HCT116 (cell line): Measurements from ENCODE around the gene ETS1. TPM values are rescaled to one million over a fixed set of nuclear protein-coding genes. Genes with fewer than 3 reads are reported as not detected.

Source experiments
- ATAC-seq: fragments of 200-7000 bp; cut with Tn5 transposase; 2 replicates; pipeline ENCODE4 v1.9.1; 2020; ENCODE audit warnings: mild to moderate bottlenecking, moderate library complexity
- BruUV-seq: library from RNA; stranded (reverse); fragments of 400-500 nt; replicated peaks from 2 replicates; lab custom pipeline; 2021; lab: Mats Ljungman, UMichigan
- CTCF ChIA-PET: fragments of 300-600 bp; sonication (Branson Sonifier 250); formaldehyde crosslinking; loops from one replicate; lab custom pipeline; 2021; ENCODE audit warnings: antibody characterized with exemption; lab: Charles Lee
- POLR2A ChIA-PET: fragments of 300-600, 350-600 bp; sonication (Branson Sonifier 250); formaldehyde crosslinking; loops from one replicate; lab custom pipeline; 2021; ENCODE audit warnings: antibody characterized with exemption; lab: Charles Lee
- RAD21 ChIA-PET, 2 experiments: fragments of 300-600 bp; sonication (Branson Sonifier 250); formaldehyde crosslinking; loops; one replicate each; lab custom pipeline; 2023; ENCODE audit warnings: low total read pairs in 2 of 2; ENCODE audit not compliant: uncharacterized antibody in 2 of 2, unreplicated experiment in 2 of 2, low non-redundant PET in 1 of 2; lab: Charles Lee
- DNase-seq: peaks from one replicate; pipeline ENCODE4 v3.0.0-alpha.2; 2010; ENCODE audit warnings: low read depth, low spot score
- H2AFZ ChIP-seq: fragments of 200-600 bp; shearing (Covaris generic), sonication (generic); 2 replicates; pipeline ENCODE4 v1.6.1; 2017; ENCODE audit warnings: low read depth, mixed run types, mixed read lengths, antibody characterized with exemption, low read length; ENCODE audit not compliant: poor library complexity, severe bottlenecking
- H3K27ac ChIP-seq: 2 replicates; pipeline ENCODE4 v1.5.1; 2012; ENCODE audit warnings: low read depth, low read length
- H3K27me3 ChIP-seq: fragments of 200-600 bp; sonication (generic); 2 replicates; pipeline ENCODE4 v1.6.1; 2016; ENCODE audit warnings: mixed run types, low read length, mixed read lengths; ENCODE audit not compliant: insufficient read depth
- H3K36me3 ChIP-seq, 2 experiments: fragments of 200-500 bp in 1 of 2; fragments of 200-600 bp in 1 of 2; sonication (Bioruptor generic) in 1 of 2; sonication (generic) in 1 of 2; 2 replicates each; pipeline versions ENCODE4 v1.5.1 to v1.6.1; 2014 to 2016; ENCODE audit warnings: low read length in 2 of 2, inconsistent platforms in 1 of 2, mixed read lengths in 1 of 2, mixed run types in 1 of 2; ENCODE audit not compliant: insufficient read depth in 2 of 2, control insufficient read depth in 1 of 2
- H3K4me1 ChIP-seq, 2 experiments: fragments of 200-600 bp in 1 of 2; sonication (generic) in 1 of 2; 2 replicates each; pipeline versions ENCODE4 v1.5.1 to v1.6.1; 2012 to 2017; ENCODE audit warnings: low read length in 2 of 2, inconsistent platforms in 1 of 2, mild to moderate bottlenecking in 1 of 2, mixed read lengths in 1 of 2, mixed run types in 1 of 2, moderate library complexity in 1 of 2; ENCODE audit not compliant: insufficient read depth in 2 of 2, control insufficient read depth in 1 of 2
- H3K4me2 ChIP-seq: fragments of 200-600 bp; sonication (generic); 2 replicates; pipeline ENCODE4 v1.6.1; 2017; ENCODE audit warnings: mixed run types, low read length, mixed read lengths
- H3K4me3 ChIP-seq, 2 experiments: fragments of 200-600 bp in 1 of 2; sonication (generic) in 1 of 2; replicated peaks in 1 of 2; 2 replicates each; pipeline ENCODE4 v1.5.1; 2011 to 2016; ENCODE audit warnings: low read length in 2 of 2, control low read depth in 1 of 2, low read depth in 1 of 2, mild to moderate bottlenecking in 1 of 2, mixed read lengths in 1 of 2, mixed run types in 1 of 2
- H3K79me2 ChIP-seq: fragments of 200-600 bp; sonication (generic); 2 replicates; pipeline ENCODE4 v1.6.1; 2017; ENCODE audit warnings: mild to moderate bottlenecking, mixed run types, low read length, moderate library complexity, mixed read lengths; ENCODE audit not compliant: insufficient read depth
- H3K9ac ChIP-seq: fragments of 200-600 bp; sonication (generic); 2 replicates; pipeline ENCODE4 v1.6.1; 2016; ENCODE audit warnings: low read length, mixed read lengths
- H3K9me2 ChIP-seq: fragments of 200-600 bp; sonication (generic), shearing (Covaris generic); 2 replicates; pipeline ENCODE4 v1.6.1; 2017; ENCODE audit warnings: mixed run types, mild to moderate bottlenecking, moderate library complexity; ENCODE audit not compliant: insufficient read depth
- H3K9me3 ChIP-seq, 2 experiments: fragments of 200-500 bp in 1 of 2; fragments of 200-600 bp in 1 of 2; sonication (Bioruptor generic) in 1 of 2; sonication (generic) in 1 of 2; 2 replicates each; pipeline ENCODE4 v1.6.1; 2014 to 2017; ENCODE audit warnings: low read length in 2 of 2, mixed read lengths in 2 of 2, inconsistent platforms in 1 of 2, low read depth in 1 of 2, mild to moderate bottlenecking in 1 of 2, mixed run types in 1 of 2, moderate library complexity in 1 of 2; ENCODE audit not compliant: control insufficient read depth in 1 of 2, insufficient read depth in 1 of 2
- H4K20me1 ChIP-seq: fragments of 200-600 bp; sonication (generic), shearing (Covaris generic); 2 replicates; pipeline ENCODE4 v1.6.1; 2017; ENCODE audit warnings: mixed run types, mild to moderate bottlenecking, moderate library complexity; ENCODE audit not compliant: insufficient read depth
- CBX3 ChIP-seq: IDR thresholded peaks from 2 replicates; pipeline ENCODE4 v1.6.1; 2012; ENCODE audit warnings: low read depth
- EZH2 ChIP-seq: fragments of 200-600 bp; sonication (generic); IDR thresholded peaks from 2 replicates; pipeline ENCODE4 v1.6.1; 2017; ENCODE audit warnings: antibody characterized with exemption, mixed run types
- EZH2phosphoT487 ChIP-seq: fragments of 200-600 bp; IDR thresholded peaks from 2 replicates; pipeline ENCODE4 v1.6.1; 2018; ENCODE audit warnings: antibody characterized with exemption, borderline replicate concordance
- FOSL1 ChIP-seq: IDR thresholded peaks from 2 replicates; pipeline ENCODE4 v1.6.1; 2012; ENCODE audit warnings: low read depth
- POLR2A ChIP-seq: IDR thresholded peaks from 2 replicates; pipeline ENCODE4 v1.7.0; 2011; ENCODE audit warnings: borderline replicate concordance; ENCODE audit not compliant: insufficient read depth, insufficient read length; ENCODE audit errors: extremely low read depth
- POLR2AphosphoS5 ChIP-seq: IDR thresholded peaks from 2 replicates; pipeline ENCODE4 v1.6.1; 2011; ENCODE audit warnings: mild to moderate bottlenecking, low read depth, low read length, moderate library complexity
- RAD21 ChIP-seq: IDR thresholded peaks from 2 replicates; pipeline ENCODE4 v1.6.1; 2012; ENCODE audit warnings: low read depth, mild to moderate bottlenecking
- SIN3A ChIP-seq: IDR thresholded peaks from 2 replicates; pipeline ENCODE4 v1.6.1; 2012; ENCODE audit warnings: low read depth
- SRF ChIP-seq: IDR thresholded peaks from 2 replicates; pipeline ENCODE4 v1.6.1; 2012; ENCODE audit warnings: low read depth
- TCF7L2 ChIP-seq: IDR thresholded peaks from 2 replicates; pipeline ENCODE4 v1.7.0; 2011; ENCODE audit warnings: borderline replicate concordance, inconsistent platforms; ENCODE audit not compliant: insufficient read depth, insufficient read length; ENCODE audit errors: extremely low read depth
- YY1 ChIP-seq: IDR thresholded peaks from 2 replicates; pipeline ENCODE4 v1.6.1; 2011; ENCODE audit warnings: low read length, low read depth, moderate library complexity, mild to moderate bottlenecking; ENCODE audit not compliant: insufficient replicate concordance; ENCODE audit errors: extremely low read depth
- intact Hi-C: fragments of 100-400 bp; cut with micrococcal nuclease; formaldehyde crosslinking; loops from 2 replicates; pipeline ENCODE4 v1.10.0; 2022
- total RNA-seq: library from RNA; stranded (reverse); gene quantifications from one replicate; pipeline ENCODE4 v1.2.1, GENCODE V29; 2021; ENCODE audit not compliant: unreplicated experiment
- TF ChIP-seq, protein P1 (sequence below): IDR thresholded peaks from 2 replicates; pipeline ENCODE4 v1.6.1; 2012; ENCODE audit warnings: low read depth
- TF ChIP-seq, protein P2 (sequence below), 3 experiments: fragments of 200-600 bp in 1 of 3; sonication (generic) in 1 of 3; IDR thresholded peaks in 2 of 3; conservative IDR thresholded peaks in 1 of 3; 2 replicates each; pipeline ENCODE4 v1.5.1; 2012 to 2017; ENCODE audit warnings: low read depth in 2 of 3, low read length in 2 of 3, antibody characterized with exemption in 1 of 3, borderline replicate concordance in 1 of 3, control low read depth in 1 of 3, mild to moderate bottlenecking in 1 of 3, mixed read lengths in 1 of 3, mixed run types in 1 of 3, moderate library complexity in 1 of 3; ENCODE audit not compliant: insufficient read depth in 1 of 3
- TF ChIP-seq, protein P3 (sequence below): IDR thresholded peaks from 2 replicates; pipeline ENCODE4 v1.6.1; 2012
- TF ChIP-seq, protein P4 (sequence below): IDR thresholded peaks from 2 replicates; pipeline ENCODE4 v1.6.1; 2012

The ETS1 gene
- total RNA-seq, 1 experiment from 2014 or later, result 9.2 TPM

DNA sequence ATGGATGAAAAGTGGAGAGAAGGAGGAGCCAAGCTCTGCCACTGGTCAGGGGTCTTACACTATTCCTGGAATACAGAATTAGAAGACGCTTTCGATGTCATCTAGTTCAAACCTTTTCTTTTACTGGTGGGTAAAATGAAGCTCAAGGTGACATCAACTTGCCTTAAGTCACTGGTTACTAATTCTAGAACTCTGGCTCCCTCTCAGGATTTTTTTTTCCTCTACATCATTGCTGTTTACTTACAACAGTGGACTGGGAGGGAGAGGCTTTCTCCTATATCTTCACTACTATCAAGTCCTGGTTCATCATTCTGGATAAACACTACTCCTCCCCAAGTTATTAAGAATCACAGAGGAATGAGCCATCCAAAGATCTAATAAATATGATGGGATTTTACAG, 82.9 kb downstream of the ETS1 start:
- Histone ChIP-seq H3K27me3 (no peaks in the 10 kb centered on the region), H3K4me3 (no peak overlapping the region), H3K4me1 (peaks cover 3 to 42% of the 10 kb centered on the region in 2 experiments; a peak in 3 of 4 replicates), H3K9me2 (no peaks in the 10 kb centered on the region), H3K79me2 (no peaks in the 10 kb centered on the region), H2AFZ (no peak overlapping the region), H3K9me3 (no peaks in the 10 kb centered on the region), H3K4me2 (no peak overlapping the region), H3K9ac (no peak overlapping the region), H3K27ac (no peak overlapping the region), H3K36me3 (no peaks in the 10 kb centered on the region), H4K20me1 (no peaks in the 10 kb centered on the region)
- BruUV-seq, result no TSS peak
- CTCF ChIA-PET, result no interaction called here
- TF ChIP-seq SRF (no peak), RAD21 (no peak), FOSL1 (no peak), POLR2A (no peak), SIN3A (no peak), TCF7L2 (no peak), POLR2AphosphoS5 (no peak), EZH2phosphoT487 (no peak), EZH2 (no peak), YY1 (no peak), CBX3 (no peak)
- TF ChIP-seq, protein P1, sequence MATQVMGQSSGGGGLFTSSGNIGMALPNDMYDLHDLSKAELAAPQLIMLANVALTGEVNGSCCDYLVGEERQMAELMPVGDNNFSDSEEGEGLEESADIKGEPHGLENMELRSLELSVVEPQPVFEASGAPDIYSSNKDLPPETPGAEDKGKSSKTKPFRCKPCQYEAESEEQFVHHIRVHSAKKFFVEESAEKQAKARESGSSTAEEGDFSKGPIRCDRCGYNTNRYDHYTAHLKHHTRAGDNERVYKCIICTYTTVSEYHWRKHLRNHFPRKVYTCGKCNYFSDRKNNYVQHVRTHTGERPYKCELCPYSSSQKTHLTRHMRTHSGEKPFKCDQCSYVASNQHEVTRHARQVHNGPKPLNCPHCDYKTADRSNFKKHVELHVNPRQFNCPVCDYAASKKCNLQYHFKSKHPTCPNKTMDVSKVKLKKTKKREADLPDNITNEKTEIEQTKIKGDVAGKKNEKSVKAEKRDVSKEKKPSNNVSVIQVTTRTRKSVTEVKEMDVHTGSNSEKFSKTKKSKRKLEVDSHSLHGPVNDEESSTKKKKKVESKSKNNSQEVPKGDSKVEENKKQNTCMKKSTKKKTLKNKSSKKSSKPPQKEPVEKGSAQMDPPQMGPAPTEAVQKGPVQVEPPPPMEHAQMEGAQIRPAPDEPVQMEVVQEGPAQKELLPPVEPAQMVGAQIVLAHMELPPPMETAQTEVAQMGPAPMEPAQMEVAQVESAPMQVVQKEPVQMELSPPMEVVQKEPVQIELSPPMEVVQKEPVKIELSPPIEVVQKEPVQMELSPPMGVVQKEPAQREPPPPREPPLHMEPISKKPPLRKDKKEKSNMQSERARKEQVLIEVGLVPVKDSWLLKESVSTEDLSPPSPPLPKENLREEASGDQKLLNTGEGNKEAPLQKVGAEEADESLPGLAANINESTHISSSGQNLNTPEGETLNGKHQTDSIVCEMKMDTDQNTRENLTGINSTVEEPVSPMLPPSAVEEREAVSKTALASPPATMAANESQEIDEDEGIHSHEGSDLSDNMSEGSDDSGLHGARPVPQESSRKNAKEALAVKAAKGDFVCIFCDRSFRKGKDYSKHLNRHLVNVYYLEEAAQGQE, result no peak
- TF ChIP-seq, protein P2, sequence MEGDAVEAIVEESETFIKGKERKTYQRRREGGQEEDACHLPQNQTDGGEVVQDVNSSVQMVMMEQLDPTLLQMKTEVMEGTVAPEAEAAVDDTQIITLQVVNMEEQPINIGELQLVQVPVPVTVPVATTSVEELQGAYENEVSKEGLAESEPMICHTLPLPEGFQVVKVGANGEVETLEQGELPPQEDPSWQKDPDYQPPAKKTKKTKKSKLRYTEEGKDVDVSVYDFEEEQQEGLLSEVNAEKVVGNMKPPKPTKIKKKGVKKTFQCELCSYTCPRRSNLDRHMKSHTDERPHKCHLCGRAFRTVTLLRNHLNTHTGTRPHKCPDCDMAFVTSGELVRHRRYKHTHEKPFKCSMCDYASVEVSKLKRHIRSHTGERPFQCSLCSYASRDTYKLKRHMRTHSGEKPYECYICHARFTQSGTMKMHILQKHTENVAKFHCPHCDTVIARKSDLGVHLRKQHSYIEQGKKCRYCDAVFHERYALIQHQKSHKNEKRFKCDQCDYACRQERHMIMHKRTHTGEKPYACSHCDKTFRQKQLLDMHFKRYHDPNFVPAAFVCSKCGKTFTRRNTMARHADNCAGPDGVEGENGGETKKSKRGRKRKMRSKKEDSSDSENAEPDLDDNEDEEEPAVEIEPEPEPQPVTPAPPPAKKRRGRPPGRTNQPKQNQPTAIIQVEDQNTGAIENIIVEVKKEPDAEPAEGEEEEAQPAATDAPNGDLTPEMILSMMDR (IDR thresholded peaks at IDR 0.05 in 2 of 3, conservative IDR thresholded peaks at IDR 0.05 in 1 of 3; ENCODE audit: borderline replicate concordance in 1 of 3, insufficient read depth in 1 of 3, low read depth in 2 of 3, low read length in 2 of 3), result no peak
- TF ChIP-seq, protein P3, sequence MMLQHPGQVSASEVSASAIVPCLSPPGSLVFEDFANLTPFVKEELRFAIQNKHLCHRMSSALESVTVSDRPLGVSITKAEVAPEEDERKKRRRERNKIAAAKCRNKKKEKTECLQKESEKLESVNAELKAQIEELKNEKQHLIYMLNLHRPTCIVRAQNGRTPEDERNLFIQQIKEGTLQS, result no peak
- TF ChIP-seq, protein P4, sequence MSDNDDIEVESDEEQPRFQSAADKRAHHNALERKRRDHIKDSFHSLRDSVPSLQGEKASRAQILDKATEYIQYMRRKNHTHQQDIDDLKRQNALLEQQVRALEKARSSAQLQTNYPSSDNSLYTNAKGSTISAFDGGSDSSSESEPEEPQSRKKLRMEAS, result no peak
- POLR2A ChIA-PET, result no interaction called here
- RAD21 ChIA-PET, result no interaction called here
- ATAC-seq (no peak), DNase-seq (no peak)
- intact Hi-C loops, result no loop called here
